Astrocyte of the spinal cord (primary cell): ENCODE data around the gene ANKS1B.
A peak's percentile ranks its signal among the peaks of the same experiment; 100 is the strongest.

ENCODE experiments used
- DNase-seq: peaks from one replicate; pipeline ENCODE4 v3.0.0; 2011; ENCODE audit warnings: low read depth, low spot score
- H3K4me3 ChIP-seq: 2 replicates; pipeline ENCODE4 v1.5.1; 2011; ENCODE audit warnings: low read depth, mild to moderate bottlenecking, low read length, moderate library complexity
- in situ Hi-C: cut with HindIII; loops from 2 replicates; pipeline ENCODE4 v1.10.0; 2017; ENCODE audit warnings: low sequenced_read_pairs
- TF ChIP-seq, protein P1 (sequence below): IDR thresholded peaks from 2 replicates; pipeline ENCODE4 v1.5.1; 2012; ENCODE audit warnings: low read depth, mild to moderate bottlenecking, low read length, inconsistent platforms

Gene ANKS1B

DNA sequence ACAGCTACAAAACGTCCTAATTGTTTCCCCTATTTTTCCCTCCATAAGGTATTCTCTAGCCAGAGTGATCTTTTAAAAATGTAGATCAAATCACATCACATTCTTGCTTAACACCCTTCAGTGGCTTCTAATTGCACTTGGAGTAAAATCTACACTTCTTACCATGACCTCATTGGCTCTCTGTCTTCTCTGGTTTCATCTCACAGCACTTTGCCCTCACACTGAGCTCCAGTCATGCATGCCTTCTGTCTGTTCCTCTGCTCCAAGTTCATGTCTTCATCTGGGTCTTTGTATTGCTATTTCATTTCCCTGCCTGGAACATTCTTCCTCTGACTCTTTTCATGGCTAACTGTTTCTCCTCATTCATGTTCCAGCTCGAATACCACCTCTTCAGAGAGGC is 557.6 kb downstream of the ANKS1B start:
- no peak for DNase-seq
- no peak overlapping the region for H3K4me3 ChIP-seq
- in situ Hi-C loops, result no loop called here
- TF ChIP-seq, protein P1, sequence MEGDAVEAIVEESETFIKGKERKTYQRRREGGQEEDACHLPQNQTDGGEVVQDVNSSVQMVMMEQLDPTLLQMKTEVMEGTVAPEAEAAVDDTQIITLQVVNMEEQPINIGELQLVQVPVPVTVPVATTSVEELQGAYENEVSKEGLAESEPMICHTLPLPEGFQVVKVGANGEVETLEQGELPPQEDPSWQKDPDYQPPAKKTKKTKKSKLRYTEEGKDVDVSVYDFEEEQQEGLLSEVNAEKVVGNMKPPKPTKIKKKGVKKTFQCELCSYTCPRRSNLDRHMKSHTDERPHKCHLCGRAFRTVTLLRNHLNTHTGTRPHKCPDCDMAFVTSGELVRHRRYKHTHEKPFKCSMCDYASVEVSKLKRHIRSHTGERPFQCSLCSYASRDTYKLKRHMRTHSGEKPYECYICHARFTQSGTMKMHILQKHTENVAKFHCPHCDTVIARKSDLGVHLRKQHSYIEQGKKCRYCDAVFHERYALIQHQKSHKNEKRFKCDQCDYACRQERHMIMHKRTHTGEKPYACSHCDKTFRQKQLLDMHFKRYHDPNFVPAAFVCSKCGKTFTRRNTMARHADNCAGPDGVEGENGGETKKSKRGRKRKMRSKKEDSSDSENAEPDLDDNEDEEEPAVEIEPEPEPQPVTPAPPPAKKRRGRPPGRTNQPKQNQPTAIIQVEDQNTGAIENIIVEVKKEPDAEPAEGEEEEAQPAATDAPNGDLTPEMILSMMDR, result no peak

DNA sequence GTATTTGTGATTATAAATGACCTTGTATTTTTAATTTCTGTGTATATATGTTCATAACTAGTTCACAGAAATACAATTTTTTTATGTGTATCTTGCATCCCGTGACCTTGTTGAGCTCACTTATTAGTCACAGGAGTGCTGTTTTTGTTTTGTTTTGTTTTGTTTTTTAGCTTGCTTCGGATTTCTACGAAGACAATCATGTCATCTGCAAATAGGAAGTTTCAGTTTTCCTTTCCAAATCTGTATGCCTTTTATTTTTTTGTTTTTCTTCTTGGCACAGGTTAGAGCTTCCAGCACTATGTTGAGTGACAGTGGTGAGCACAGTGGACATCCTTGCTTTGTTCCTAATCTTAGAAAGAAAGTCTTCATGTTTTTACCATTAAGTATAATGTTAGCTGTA is 566.4 kb downstream of the ANKS1B start:
- TF ChIP-seq, protein P1, result no peak
- no peak for DNase-seq
- H3K4me3 ChIP-seq, result no peak overlapping the region
- in situ Hi-C loops, result no loop called here

DNA sequence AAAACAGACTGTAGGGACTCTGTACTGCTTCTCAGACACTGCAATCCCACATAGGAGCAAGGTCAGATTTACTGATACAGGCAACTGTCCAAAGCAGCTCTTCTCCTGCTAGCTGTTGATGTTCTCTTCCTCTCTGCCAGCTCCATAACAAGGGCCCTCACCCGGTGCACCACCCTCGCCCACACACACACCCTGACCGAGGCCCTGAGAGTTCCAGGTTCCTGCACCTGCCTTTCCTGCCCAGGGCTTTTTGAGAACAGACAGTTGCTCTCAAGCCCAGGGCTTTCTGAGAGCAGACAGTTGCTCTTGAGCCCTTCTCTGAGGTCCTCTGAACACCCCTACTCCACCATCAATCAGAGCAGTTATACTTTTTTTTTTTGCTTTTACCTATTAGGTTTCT is 571.0 kb downstream of the ANKS1B start:
- TF ChIP-seq, protein P1, result no peak
- H3K4me3 ChIP-seq, result no peak overlapping the region
- in situ Hi-C loops, result no loop called here
- DNase-seq, result no peak

DNA sequence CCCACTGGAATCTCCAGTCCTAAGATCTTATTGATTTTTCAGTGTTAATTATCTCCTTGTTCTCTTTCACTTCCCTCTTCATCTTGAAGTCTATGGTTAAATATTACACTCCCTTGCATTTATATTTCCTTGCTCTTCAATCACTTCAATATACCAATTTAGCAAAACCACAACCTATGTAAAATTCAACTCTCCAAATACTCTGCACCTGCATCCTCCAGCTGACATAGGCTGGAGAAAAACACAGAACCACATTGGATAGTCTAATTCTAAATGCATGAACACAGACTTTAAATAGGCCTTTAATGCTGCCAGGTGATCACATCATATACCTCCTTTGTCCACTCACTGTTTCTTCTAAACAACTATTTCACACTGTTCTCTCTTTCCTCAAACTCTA is 591.0 kb downstream of the ANKS1B start:
- TF ChIP-seq, protein P1, result no peak
- no peak overlapping the region for H3K4me3 ChIP-seq
- no peak for DNase-seq
- in situ Hi-C loops, result no loop called here

DNA sequence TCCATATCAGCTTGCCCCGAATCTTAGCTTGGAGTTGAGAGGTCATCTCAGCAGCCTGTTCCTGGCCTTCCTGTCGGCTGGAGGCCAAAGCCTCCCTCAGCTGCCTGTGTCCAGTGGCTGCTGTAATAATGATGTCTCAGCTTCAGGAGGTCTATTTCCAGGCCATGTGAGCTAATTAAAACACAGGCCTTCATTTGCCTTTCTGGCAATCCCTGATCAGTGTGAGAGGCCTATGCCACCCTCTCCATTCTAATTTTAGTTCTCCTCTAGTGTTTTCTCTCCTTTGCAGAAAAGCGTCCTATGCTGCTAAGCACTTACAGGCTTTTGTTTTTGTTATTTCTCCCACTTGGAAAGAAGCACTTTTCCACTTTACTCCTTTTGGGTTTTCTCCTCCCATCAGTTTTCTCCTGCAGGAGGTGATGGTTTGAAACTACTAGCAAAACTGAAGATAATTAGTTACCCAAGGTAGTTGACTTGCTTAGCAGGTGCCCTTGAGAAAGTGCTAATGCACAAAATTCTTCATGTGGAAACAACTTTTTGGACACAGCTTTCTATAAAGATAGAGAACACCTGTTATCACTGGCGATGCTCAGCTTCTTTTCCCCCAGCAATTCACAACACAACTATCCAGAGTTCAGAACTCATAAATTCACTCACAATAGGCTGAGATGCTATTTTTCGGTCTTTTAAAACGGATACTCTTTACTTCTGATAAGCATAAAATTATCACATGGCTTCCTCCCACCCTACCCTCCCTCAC is 592.5 kb downstream of the ANKS1B start:
- TF ChIP-seq, protein P1, result no peak
- in situ Hi-C loops, result no loop called here
- no peak overlapping the region for H3K4me3 ChIP-seq
- DNase-seq, result no peak

DNA sequence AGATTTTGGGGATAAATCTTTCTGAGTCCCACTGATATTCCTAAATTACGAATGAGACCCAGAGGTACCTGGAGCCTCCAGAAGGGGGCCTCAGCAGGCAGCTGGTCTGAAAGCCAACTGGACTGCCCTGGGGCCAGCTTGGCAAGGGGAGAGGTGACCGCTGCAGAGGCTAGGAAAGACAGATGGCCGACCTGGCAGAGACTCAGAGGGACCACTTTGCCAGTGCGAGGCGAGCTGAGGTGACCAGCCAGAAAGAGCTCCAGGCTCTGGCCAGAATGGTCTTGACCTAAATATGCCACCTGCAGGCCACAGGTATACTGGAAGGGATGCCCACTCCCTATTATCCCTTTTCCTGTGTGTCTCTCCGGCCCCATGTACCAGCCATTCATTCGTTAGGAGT is 594.0 kb downstream of the ANKS1B start:
- TF ChIP-seq, protein P1, result peak; percentile 49
- no peak overlapping the region for H3K4me3 ChIP-seq
- no peak for DNase-seq
- in situ Hi-C loops, result no loop called here

DNA sequence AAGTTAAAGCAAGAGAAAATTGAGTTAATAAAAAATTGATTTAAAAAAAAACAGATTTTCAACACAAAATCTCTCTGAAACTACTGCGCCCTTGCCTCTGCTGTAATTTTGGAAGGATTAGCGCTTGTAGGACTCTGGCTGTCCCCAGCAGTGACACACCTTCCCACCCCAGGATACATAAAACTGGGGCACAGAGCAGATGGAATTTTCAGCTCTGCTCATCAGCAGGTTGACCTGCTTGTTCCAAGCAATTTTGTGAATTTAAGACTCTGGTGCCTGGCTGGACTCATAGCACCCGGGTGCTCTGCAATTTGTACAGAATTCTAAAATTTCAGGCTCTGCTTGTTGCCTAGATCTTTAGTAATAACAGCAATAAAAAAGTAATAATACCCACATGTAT is 595.0 kb downstream of the ANKS1B start:
- TF ChIP-seq, protein P1, result no peak
- in situ Hi-C loops, result no loop called here
- H3K4me3 ChIP-seq, result no peak overlapping the region
- DNase-seq, result no peak
